Measurements from ENCODE around the gene REEP5.

REEP5 gene

GRCh38 chr5:112923148-112923917 lies 1.3 kb upstream of the REEP5 start:
- H3K4me3 ChIP-seq (ENCODE audit: control insufficient read depth, low read depth, low read length): no peak overlapping the region
- DNase-seq (ENCODE audit: low read depth): no peak
- TF ChIP-seq CTCF (conservative IDR thresholded peaks at IDR 0.05; ENCODE audit: control insufficient read depth, insufficient read depth, low read depth, low read length): no peak

- peak; percentile 70 for DNase-seq (ENCODE audit: low read depth)
- no peak for TF ChIP-seq CTCF (conservative IDR thresholded peaks at IDR 0.05; ENCODE audit: control insufficient read depth, insufficient read depth, low read depth, low read length)
- peak overlapping the region; percentile 89 for H3K4me3 ChIP-seq (ENCODE audit: control insufficient read depth, low read depth, low read length)
Observed at GRCh38 chr5:112921026-112921832, 798 bp downstream of the REEP5 start.

GRCh38 chr5:112919972-112920371 lies 2.1 kb downstream of the REEP5 start:
- no peak for TF ChIP-seq CTCF (conservative IDR thresholded peaks at IDR 0.05; ENCODE audit: control insufficient read depth, insufficient read depth, low read depth, low read length)
- no peak overlapping the region for H3K4me3 ChIP-seq (ENCODE audit: control insufficient read depth, low read depth, low read length)
- DNase-seq (ENCODE audit: low read depth): no peak

- TF ChIP-seq CTCF (conservative IDR thresholded peaks at IDR 0.05; ENCODE audit: control insufficient read depth, insufficient read depth, low read depth, low read length): no peak
- DNase-seq (ENCODE audit: low read depth): no peak
- no peak overlapping the region for H3K4me3 ChIP-seq (ENCODE audit: control insufficient read depth, low read depth, low read length)
Observed at GRCh38 chr5:112918679-112919078, 3.3 kb downstream of the REEP5 start.

- DNase-seq (ENCODE audit: low read depth): no peak
- no peak for TF ChIP-seq CTCF (conservative IDR thresholded peaks at IDR 0.05; ENCODE audit: control insufficient read depth, insufficient read depth, low read depth, low read length)
Observed at GRCh38 chr5:112918136-112918535, 3.9 kb downstream of the REEP5 start.

GRCh38 chr5:112917453-112917995 lies 4.5 kb downstream of the REEP5 start:
- DNase-seq (ENCODE audit: low read depth): peak; percentile 26
- no peak overlapping the region for H3K4me3 ChIP-seq (ENCODE audit: control insufficient read depth, low read depth, low read length)
- peak; percentile 26 for TF ChIP-seq CTCF (conservative IDR thresholded peaks at IDR 0.05; ENCODE audit: control insufficient read depth, insufficient read depth, low read depth, low read length)

More at GRCh38 chr5:112918136-112918535, 3.9 kb downstream of the REEP5 start:
- H3K4me3 ChIP-seq (ENCODE audit: control insufficient read depth, low read depth, low read length): no peak overlapping the region
